ENCODE results near the gene LOXL1.

LOXL1 gene, protein sequence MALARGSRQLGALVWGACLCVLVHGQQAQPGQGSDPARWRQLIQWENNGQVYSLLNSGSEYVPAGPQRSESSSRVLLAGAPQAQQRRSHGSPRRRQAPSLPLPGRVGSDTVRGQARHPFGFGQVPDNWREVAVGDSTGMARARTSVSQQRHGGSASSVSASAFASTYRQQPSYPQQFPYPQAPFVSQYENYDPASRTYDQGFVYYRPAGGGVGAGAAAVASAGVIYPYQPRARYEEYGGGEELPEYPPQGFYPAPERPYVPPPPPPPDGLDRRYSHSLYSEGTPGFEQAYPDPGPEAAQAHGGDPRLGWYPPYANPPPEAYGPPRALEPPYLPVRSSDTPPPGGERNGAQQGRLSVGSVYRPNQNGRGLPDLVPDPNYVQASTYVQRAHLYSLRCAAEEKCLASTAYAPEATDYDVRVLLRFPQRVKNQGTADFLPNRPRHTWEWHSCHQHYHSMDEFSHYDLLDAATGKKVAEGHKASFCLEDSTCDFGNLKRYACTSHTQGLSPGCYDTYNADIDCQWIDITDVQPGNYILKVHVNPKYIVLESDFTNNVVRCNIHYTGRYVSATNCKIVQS

DNA sequence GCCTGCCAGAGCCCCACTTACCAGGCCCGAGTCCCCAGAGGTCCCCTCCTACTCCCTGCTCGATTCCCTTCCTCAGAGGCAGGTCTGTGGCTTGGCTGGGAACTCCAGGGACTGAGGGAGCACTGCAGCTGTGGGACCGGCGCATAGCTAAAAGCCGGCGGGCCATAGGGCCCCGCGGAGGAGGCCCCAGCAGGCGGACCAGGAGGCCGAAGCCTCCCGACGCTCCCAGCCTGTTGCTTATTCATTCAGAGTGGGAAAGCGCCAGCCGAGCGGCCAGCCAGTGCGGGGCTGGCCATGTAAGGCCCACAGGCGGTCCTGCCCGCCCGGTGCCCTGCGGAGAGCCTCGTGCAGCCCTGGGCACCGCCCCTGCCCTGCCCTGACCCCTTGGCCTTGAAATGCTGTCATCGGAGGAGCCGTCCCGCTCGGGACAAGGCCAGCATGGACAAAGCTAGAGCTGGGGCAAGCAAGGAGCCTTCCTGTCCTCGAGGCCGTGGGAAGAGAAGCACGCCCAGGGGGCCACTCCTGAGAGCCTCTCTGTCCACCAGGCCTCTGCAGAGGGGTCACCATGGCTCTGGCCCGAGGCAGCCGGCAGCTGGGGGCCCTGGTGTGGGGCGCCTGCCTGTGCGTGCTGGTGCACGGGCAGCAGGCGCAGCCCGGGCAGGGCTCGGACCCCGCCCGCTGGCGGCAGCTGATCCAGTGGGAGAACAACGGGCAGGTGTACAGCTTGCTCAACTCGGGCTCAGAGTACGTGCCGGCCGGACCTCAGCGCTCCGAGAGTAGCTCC is at the start of gene LOXL1:
Gene LOXL1 (plus strand): TSS at position 244 of the 784 bp plus-strand sequence. CDS start 322 bp downstream, at position 566.
- peak; percentile 88 for DNase-seq (ENCODE audit: low spot score)

DNA sequence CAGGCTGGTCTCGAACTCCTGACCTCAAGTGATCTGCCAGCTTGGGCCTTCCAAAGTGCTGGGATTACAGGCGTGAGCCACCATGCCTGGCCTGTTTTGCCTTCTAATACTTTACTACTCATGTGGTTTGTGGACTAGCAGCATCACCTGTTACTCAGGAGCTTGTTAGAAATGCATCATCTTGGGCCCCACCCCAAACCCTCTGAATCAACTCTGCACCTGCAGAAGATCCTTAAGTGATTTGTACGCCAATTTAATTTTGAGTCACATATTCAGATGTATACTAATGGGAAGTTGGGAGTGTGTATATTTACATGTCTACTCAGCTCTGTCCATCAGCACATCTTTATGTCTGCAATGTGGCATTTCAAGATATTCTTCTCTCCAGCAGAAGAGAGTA is 46.8 kb upstream of the LOXL1 start:
- no peak for DNase-seq (ENCODE audit: low spot score)

DNA sequence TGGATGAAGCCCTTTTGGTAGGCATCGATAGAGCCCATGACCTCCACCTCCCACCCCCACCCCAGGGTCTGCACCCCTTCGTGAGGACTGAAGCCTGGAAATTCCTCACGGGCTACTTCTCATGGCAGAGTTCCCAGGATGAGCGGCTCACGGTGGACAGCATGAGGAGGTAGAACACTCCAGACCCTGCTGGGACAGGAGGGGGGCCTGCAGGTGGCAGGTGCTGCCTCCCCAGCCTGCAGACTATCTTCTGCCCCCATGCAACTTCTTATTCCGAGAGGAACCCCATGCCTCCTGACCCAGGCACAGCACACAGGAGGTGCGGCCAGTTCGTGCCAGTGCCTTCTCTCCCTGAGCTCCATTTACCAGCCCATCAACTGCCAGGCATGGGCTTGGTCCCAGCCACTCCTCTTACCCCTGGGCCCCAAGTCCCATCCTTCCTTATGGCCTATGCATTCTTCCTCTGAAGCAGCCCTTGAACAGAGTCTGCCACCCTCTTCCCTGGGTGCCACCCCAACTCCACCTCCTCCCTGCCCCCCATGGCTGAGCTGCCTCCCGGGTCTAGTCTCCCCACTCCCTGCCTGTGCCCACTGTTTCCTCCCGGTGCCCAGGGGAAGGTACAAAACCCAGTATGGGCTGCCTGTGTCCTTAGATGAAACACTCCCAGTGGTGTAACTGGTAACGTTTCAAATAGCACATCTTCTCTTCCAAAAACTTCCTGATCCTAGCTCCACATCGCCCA is 44.5 kb upstream of the LOXL1 start:
- DNase-seq (ENCODE audit: low spot score) = no peak

DNA sequence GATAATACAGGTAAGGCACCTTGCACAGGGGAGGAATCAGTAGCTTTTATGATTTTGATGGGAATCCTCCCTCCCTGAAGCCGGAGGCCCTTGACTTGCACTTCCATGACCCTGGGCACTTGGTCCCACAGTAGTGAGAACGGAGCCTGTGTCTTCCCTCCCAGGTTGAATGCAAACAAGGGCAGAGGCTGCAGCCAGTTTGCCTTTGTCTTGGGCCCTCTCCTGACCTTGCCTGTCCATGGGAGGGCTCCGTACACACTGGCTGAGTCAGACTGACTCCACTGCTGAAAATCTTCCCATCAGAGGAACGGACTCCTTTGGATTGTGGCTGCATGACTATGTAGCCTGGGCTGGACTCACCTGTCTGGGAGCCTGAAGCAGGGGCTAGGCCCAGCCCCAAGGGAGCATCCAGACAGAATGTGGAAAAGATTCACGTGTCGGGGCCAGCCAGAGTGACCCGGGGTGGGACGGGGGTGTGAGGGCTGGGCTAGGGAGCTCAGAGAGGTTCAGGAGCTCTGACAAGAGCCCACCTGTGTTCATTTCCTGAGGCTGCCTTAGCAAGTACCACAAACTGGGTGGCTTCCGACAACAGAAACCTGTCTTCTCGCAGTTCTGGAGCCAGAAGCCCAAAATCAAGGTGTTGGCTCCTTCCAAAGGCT is 43.4 kb upstream of the LOXL1 start:
- no peak for DNase-seq (ENCODE audit: low spot score)

DNA sequence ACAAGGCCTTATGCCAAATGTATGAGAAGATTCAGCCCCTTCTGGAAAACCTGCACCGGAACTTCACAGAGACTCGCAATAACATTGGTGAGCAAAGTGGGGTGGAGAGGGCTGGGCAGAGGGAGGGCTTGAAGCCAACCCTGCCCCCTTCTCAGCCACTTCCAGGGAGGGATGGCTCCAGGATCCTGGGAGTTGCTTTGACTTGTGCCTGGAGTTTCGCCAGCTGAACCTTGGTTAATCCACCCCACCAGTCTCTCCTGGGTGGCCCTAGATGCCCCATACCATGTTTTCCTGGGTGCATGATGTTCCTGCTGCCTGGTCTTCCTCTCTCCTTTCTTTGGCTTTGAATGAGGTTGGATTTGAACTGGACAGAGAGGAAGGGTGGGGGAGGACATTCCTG is 42.1 kb upstream of the LOXL1 start:
- no peak for DNase-seq (ENCODE audit: low spot score)

DNA sequence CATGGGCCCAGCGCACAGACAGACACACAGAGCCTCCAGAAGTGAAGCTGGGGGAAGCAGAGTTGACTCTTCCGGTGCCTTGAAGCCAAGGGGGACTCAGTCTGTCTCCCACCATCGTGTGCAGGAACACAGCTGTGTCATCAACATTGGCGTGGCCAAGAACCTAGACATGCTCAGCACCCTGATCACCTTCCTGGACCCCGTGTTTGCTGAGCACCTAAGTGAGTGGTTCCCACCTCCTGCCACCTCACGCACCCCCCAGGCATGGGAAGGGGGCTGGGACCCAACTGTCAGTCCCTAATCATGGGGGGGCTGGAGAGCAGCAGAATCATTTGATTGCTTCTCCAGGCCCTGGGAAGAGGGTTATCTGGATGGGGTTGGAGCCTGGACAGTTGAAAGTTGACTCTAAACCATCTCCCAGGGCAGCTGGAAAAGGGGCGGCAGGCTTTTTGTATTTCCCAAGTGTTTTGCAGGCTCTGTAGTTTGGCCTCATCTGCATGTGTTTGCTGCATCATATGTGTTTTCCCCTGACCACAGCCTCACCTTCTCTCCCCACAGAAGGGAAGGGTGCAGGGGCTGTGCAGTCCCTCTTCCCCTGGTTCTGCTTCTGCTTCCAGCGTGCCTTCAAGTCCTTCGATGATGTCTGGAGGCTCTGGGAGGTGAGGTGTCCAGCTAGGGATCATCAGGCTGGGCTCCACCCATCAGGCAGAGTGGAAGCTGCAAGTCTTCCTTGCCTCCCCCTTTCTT is 40.1 kb upstream of the LOXL1 start:
- no peak for DNase-seq (ENCODE audit: low spot score)

DNA sequence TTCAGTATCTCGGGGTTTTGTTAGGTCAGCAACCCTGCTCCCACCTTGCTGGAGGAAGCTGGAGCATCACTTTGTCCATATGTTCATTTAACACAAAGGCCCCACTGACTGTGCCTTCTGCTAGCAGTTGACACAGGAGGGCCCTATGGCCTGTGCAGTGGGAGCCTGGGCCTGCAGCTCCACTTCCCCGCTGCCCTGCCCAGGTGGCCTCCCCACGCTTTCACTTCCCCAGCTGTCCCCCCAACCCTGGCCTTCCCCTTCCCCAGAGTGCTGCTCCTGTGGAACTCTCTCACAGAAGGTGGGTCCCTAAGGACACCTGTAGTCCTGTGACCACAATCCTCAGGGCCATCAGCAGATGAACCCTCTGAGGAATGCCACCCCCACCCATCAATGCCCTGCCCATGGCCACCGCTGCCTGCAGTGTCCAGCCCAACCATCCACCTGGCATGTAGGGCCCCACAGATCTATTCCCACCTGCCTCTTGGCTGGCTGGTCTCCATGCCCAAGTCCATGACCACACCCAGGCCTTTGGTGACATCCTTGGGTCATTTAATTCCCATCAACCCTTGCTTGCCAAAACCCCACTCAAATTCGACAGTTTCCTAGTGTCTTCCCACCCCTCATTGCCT is 39.4 kb upstream of the LOXL1 start:
- DNase-seq (ENCODE audit: low spot score) = no peak

DNA sequence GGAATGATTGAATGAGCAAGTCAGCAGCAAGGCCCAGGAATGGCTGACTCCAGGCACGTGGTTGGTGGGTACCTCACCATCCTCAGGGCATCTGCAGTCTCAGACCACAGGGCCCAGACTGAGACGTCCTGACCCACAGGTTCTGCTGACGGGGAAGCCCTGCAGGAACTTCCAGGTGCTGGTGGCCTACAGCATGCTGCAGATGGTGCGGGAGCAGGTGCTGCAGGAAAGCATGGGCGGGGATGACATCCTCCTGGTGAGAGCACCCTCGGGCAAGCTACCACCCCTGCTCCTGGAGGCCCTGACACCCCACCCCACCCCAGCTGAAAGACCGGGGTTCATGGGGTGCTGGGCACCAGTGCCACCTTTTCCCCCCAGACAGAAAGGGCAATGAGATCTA is 38.8 kb upstream of the LOXL1 start:
- no peak for DNase-seq (ENCODE audit: low spot score)

DNA sequence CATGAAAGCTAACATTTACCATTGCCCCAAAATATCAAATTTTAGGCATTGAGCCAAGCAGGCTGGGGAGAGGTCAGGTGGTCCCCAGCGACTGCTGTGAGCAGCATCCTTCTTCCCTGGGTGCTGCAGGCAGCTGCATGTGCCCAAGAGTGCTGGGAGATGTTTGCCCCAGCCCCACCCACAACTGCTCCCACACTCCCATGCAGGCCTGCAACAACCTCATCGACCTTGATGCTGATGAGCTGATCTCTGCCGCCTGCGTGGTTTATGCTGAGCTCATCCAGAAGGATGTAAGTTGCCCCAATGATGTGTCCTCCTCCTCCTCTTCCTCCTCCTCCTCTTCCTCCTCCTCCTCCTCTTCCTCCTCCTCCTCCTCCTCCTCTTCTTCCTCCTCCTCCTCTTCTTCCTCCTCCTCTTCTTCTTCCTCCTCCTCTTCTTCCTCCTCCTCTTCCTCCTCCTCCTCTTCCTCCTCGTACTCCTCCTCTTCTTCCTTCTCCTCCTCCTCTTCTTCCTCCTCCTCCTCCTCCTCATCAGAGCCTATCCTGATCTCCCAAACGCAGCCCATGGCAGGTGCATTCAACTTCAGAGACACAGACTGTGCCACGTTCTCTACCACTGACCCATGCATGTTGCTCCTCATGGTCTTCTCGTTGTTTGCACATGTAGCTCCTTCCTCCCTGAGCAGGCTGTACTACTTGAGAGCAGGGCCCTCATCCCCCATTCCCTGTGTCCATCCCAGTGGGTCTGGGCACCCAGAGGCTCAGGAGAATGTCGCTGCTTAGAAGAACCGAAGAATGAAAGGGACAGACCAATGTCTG is 37.8 kb upstream of the LOXL1 start:
- no peak for DNase-seq (ENCODE audit: low spot score)

DNA sequence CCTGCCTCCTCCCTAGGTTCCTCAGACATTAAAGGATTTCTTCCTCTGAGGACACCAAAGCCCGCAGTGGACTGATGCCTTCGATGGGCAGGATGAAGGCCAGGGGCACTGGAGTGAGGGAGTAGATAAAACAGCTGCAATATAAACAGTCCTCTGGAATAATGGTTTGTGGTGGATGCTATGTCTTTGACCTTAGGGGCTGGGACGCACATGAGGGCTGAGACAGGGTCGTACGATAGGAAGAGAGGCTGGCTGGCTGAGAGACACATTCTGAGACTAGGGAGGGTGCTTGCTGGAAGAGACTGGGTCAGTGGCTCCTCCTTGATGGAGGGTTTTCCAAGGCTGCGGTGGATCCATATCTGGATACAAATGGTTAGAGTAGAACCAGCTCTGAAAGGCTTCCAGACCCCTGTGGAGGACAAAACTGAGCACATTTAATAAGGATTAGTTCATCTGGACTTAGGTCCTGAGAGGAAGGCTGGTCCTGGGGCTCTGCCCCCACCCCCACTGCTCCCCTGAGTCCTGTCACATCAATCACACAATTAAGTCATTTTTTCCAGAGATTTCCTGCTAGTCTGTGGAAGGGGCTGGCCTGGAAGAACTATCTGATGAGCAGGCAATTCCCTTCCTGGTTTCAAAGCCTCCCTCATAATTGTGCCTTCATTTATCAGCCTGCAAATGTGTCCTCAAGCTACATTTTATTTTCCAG is 37.1 kb upstream of the LOXL1 start:
- no peak for DNase-seq (ENCODE audit: low spot score)

DNA sequence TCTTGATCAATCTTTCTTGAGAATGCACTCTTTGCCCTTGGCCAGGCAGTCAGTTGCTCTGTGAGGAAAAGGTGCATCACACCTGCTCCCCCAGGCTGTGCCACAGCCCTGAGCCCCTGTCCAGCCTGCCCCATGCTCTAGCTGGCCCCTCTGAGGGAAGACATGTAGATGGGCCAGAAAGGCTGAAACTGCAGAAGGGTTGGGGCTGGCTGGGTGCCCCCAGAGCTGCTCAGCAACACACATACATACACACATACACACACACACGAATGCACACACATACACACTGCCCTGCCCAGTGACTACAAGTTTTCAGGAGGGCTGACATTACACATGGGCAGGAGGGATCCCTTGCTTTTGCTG is 36.5 kb upstream of the LOXL1 start:
- DNase-seq (ENCODE audit: low spot score) = no peak

DNA sequence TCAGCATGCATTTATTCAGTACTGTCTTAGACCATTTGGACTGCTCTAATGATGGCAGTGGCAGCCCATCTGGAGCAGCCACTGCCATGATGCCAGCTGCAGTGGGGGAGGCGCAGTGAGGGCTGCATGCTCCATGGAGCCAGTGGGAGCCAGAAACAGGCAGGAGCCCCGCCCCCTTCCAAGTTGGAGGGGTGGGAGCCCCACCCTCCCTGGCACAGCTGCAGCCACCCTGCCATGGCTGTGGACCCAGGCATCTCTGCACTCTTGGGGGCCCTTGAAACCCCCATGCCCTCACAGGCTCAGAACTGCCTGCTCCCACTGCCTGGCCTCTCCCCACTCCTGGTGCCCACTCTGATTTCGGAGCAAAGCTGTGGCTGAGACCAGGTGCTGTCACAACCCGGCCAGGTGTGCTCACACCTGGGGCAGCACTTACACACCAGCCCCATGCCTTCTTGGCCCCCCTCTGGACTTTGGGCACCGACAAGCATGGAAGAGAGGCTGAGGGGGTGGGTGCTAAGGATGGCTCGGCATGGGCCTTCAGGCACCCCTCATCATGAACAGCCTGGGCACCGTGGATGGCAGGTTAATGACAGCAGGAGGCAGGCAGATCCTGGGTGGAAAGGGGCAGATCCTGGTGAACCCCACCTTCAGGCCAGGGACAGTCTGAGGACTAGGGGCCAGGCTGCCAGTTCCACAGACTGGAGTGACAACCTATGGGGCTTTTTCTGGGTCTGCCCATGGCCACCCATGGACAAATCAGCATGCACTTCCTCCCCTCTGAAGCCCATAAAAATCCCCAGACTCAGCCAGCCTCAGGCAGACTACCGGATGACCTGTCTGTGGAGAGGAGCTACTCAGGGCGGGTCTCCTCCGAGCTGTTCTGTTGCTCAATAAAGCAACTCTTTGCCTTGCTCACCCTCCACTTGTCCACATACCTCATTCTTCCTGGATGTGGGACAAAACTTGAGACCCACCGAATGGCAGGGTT is 34.6 kb upstream of the LOXL1 start:
- DNase-seq (ENCODE audit: low spot score) = no peak

DNA sequence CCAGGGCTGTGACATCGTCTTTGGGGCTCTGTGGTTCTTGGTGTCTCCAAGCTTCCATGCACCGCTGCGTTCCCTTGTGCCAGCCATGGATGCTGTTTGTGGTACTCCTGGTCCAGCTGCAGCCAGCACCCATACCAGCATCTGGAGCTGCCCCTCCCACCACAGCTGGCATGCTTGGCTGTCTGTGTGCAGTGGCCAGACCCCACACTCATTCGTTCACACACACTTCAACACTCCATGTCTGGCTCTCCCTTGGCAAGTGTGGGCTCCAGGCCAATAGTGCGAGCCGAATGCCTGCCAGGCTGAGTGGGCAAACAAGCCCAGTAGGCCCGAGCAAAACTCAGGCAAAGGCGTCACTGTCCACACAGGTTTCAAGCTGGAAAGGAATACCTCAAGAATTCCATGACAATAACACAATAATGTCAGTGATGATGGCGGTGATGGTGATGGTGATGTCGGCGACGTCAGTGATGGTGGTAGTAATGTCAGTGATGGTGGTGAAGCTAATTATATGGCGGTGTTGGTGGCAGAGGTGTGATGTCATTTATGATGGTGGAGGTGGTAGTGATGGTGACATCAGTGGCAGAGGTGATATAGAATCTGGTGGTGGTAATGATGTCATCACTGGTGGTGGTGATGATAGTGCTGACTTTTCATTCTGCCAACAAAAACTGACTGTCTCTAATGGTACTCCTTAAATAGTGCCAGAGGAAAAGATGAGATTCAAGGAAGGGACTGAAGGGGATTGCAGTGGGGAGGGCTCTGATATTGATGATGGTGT is 33.6 kb upstream of the LOXL1 start:
- DNase-seq (ENCODE audit: low spot score) = no peak

DNA sequence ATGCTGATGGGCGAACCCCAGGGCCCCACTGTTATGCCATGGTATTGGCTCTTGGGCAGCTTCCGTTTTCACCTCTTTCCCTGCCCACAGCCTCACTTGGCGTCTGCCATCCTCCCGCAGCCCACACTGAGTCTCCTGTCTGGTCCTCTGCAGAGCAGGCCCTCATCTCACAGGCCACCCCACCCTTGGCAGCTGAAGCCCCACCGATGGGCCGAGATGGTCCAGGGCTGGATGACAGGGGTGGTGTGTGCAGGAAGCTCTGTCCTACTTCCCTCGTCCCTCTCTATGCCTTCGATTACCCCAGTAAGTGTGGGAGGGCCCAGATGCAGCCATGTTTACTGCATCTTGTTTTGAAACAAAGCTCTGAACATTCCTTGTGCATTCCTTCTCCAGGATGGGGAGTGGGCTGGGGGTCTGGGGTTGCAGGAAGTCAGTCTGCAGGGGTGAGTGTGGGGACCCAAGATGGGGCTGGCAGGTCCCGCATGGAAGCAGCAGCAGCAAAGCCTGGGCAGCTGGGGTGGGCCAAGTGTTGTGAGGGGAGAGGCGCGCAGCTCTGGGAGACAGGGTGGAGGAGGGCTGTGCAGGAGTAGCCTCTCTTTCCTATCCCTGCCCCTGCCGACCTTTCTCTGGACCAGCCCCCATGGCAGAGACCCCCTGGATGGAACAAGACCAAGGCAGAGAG is 32.0 kb upstream of the LOXL1 start:
- no peak for DNase-seq (ENCODE audit: low spot score)

DNA sequence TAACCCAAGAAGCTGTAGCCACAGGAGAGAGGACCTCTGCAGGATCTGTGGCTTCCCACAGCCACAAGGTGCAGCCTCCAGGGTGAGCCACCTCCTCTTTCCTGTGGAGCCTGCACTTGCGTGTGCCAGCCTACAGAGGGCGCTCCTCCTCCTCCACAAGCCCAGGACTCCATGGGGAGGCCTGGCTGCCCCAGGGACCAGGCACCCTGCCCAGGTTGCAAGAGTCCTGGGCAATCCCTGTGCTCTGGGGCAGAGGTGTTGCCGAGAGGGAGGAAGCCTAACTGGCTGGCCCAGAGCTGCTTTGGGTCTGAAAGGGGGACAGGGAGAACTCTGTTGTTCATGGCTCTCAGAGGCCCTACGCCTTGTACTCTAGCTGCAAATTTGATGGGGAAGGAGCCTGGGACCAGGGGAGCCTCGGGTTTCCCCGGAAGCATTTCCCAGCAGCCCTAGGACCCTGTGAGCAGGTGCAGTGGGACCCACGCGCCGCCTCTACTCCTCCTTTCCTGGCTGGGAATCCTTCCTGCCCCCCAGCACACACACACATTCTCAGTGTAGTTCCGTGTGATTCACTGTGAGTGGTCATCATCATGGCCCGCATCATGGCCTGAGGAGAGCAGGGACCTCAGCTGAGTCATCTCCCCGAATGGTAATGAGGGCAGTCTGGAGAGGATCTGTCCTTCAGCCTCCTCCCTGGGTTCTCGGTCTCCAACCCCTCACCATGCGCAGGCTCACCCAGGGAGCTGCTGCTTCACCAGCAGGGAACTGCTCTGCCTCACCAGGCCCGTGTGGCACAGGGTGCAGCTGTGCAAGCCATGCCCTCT is 28.6 kb upstream of the LOXL1 start:
- peak; percentile 93 for DNase-seq (ENCODE audit: low spot score)

All from HuH-7.5 (cell line).